GM18505 (cell line): ENCODE data around the gene SPRR4.

Source experiments
- ATAC-seq: cut with Tn5 transposase; IDR thresholded peaks from one replicate; pipeline ENCODE4 v1.9.1; 2021; ENCODE audit not compliant: unreplicated experiment
- POLR2A ChIP-seq: IDR thresholded peaks from 4 replicates; pipeline ENCODE4 v1.6.1; 2011; ENCODE audit warnings: borderline replicate concordance; ENCODE audit not compliant: insufficient read depth, insufficient read length; ENCODE audit errors: extremely low read depth

The SPRR4 gene, protein sequence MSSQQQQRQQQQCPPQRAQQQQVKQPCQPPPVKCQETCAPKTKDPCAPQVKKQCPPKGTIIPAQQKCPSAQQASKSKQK

DNA sequence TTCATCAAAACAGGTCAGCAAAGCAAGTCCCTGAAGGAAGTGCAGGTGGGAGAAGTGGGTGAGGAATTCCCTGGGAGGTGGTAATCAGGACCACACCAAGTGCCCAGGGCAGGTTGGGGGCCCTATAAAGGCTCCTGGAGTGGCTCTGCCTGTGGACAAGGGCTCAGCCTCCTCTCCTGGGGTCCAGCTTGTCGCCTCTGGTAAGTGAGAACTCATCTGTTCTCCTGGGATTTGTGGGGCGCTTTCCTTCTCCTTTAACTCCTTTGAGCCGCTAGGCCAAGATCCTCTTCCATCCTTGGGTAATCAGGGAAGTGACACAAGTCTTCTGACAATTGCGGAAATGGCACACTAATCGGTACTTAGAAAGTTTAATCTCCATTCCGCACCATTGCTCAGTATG lies at the start of gene SPRR4:
Gene SPRR4, plus strand, starts transcription at position 154 of the 400 bp plus-strand sequence. CDS start 1,243 bp downstream, outside the sequence.
- no peak for TF ChIP-seq POLR2A
- no peak for ATAC-seq

DNA sequence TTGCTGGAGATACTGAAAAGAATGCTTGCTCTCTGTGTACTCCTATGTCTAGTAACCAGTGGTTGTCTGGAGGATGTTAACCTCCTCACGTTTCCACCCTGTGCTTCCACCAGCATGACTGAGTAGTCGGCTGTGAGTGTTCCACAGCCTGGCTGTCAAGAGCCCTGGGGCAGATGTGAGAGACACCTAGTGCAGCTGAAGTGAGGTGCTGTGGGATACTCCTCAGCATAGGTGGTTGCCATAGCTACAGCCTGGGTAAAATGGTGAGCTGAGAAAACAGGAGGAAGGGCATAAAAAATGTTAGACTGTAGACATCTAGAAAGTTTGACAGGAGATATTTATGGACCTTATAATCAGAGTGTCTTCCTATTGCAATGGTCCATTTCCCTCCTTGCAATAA lies 46.3 kb upstream of the SPRR4 start:
- ATAC-seq = no peak

DNA sequence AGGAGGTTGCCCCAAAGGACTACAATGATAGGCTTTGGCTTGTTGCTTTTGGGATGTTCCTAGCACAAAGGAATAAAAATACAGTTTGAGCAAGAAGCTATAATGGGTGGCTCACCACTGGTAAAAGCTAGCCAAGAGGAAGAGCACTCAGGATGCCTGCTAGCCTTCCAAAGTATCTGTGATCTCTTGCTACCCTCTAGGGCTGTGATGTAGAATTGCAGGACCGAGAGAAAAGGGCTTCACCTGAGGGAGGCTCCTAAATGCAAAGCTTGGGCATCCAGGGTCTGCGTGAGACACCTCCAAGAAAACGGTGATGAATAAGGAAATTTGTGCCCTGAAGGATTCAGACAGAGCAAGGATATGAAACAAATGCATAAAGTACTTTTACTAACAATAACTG lies 44.4 kb upstream of the SPRR4 start:
- TF ChIP-seq POLR2A = no peak
- no peak for ATAC-seq

More for the DNA sequence above, 46.3 kb upstream of the SPRR4 start:
- TF ChIP-seq POLR2A = no peak

DNA sequence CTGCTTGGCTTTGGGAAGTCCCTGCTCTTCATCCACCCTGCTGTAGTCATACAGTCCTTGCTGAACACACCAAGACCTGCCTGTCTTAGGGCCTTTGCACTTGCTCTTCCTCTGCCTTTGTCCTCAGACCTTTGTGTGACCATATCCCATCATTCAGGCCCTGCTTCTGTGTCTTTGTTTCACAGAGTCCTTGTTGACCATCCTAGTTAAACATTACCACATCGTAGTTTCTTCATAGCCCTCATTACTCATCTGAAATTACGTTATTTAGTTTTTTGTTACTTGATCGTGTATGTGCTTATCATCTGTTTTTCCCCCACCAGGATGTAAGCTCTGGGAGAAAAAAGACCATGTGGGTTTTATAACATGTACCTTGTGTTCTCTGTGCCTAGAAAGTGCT lies 41.8 kb upstream of the SPRR4 start:
- TF ChIP-seq POLR2A = no peak

DNA sequence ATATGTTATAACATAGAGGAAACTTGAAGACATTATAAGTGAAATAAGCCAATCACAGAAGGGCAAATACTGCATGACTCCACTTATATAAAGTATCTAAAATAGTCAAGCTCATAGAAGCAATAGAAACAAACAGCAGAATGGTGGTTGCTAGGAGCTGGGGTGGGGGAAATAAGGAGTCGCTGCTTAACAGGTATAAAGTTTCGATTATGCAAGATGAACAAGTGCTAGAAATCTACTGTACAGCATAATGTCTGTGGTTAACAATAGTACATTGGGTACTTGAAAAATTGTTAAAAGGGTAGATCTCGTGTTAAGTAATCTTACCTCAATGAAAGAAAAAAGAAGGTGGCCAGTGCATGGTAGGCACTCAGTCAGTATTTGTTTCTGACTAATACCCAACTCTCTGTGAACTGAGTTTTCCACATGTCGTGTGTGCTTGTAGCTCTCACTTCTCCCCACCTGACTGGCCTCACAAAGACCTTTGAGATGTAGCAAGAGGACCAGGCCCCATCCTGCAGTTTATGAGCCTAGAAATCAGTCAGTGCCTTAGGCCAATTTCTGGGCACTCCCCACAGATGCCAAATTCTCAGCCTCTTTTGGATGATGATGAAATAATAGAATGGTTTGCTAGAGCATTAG lies 38.2 kb upstream of the SPRR4 start:
- no peak for TF ChIP-seq POLR2A
- no peak for ATAC-seq

More for the DNA sequence above, 41.8 kb upstream of the SPRR4 start:
- no peak for ATAC-seq

DNA sequence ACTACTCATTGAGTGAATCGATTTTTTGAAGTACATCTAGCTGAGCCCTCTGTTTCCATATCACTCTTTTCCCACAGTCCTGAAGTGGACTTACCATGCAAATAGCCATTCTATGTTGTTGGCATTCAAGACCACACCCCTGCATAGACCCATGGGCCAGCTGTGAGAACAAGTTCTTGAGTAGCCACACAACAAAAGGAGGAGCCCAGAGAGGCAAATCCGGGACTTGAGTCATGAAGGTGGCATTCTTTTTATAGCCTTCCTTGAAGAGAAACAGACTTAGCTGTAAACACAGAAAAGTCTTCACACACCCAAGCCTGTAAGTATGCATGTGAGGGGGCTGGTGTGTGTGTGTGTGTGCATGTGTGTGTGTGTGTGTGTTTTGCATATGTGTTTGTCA lies 37.3 kb upstream of the SPRR4 start:
- TF ChIP-seq POLR2A = no peak
- no peak for ATAC-seq

DNA sequence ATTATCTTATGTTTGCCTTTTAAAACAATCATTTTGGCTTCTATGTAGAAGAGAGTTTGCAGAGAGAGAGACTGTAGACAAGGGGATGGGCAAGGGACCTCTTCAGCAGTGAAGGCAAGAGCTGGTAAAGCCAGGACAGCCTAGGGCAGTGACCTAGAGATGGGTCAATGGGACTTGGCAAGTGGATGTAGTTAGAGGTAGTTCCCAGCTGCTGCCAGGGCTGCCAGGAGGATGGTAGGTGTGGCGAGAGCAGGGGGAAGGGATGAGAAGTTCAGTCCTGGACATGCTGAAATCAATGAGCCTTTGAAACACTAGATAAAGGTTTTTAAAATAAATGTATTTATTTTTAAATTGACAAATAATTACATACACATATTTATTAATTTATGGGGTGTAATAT lies 29.8 kb upstream of the SPRR4 start:
- no peak for TF ChIP-seq POLR2A
- no peak for ATAC-seq

DNA sequence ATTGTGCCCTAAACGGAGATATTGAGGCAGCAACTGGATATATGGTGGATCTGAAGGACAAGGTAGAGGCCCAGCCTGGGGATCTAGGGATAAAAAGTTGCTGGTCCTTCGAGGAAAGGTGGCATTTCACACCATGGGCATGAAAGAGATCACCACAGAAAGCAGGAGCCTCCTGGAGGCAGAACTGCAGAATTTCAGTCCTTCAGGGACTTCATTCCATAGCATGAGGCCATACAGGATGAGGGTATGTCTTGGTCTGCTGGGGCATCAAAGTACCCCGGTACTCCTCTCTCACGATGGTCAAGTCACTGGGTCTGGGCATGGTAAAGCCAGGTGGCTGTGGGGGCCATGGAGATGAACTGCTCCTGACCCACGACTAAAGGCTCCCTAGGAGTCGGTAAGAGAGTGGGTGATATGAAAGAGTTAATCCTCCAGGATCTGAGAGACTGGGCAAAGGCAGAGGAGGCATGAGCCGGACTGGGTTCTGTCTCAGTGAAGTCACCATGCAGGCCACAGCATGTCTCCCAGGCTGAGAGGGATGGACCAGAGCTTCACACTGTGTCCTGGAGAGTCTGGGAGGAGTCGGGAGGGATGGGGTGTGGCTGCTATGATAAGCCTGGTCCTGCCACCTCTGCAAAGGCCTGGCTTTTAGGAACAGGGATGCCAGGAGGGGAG lies 29.3 kb upstream of the SPRR4 start:
- no peak for ATAC-seq
- TF ChIP-seq POLR2A = no peak

DNA sequence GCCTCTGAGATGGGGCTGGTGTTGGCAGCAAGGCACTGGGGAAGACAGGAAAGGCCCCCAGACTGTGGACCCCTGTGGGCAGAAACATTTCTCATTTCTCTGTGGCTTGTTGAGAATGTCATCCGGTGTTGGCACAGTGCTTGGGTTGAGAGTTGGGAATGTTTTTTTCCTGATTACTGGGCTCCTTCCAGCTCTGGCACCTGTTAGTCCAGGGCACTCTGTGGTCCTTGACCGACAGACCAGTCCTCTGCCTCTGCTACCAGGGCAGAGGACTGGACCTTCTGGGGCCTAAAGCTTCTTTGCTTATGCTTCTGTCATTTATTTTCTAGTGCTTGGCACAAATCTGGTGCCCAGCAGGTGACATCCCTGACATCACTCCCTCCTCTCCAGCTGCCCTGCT lies 28.3 kb upstream of the SPRR4 start:
- ATAC-seq = no peak
- TF ChIP-seq POLR2A = no peak

DNA sequence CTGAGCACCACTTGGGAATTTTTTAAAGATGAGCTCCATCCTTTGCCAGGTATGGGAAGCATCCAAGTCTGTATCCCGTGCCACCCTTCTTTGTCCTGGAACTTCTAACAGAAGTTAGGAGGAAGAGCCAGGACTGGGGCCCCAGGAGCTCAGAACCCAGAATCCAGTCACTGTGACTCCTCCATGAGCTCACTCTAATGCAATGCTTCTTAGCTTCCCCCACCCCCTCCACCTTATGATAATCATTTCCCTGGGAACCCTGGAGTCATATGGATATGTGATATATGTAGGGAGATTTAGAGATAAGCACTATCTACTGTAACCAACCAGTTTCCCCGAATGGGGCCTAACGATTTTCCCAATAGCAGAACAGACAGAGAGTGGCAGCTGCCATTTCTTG lies 24.2 kb upstream of the SPRR4 start:
- TF ChIP-seq POLR2A = no peak
- ATAC-seq = no peak

DNA sequence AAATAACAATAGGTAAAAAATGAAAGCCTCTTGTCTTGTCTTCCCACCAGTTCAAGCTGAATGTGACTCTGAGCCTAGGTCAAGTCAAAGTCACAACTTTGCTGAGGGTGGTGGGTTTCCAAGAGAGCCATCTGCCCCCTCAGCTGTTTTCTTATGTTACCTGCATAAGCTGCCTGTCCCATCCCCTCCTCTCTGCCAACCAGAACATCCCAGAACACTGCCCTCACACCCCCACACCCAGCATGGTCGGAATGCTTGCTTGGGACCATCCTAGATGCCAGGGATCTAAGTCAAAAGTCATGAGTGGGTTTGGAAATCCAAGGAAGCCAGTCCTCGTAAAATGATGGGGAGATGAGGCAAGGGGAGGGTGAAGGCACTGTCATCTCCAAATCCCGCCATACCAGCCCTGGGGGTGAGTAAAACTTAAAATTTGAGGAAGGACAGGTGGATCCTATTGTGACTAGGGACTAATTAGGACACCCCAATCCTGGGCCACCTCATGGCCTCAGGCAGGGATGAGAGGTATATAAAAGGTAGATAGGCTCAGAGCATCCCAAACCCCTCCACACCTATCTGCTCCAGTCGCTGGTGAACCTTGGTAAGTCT lies 23.7 kb upstream of the SPRR4 start, which contains the start of gene SPRR5:
Gene SPRR5, plus strand, starts transcription at position 556 of the 606 bp plus-strand sequence. CDS start 1,349 bp downstream, outside the sequence.
- no peak for TF ChIP-seq POLR2A
- no peak for ATAC-seq

DNA sequence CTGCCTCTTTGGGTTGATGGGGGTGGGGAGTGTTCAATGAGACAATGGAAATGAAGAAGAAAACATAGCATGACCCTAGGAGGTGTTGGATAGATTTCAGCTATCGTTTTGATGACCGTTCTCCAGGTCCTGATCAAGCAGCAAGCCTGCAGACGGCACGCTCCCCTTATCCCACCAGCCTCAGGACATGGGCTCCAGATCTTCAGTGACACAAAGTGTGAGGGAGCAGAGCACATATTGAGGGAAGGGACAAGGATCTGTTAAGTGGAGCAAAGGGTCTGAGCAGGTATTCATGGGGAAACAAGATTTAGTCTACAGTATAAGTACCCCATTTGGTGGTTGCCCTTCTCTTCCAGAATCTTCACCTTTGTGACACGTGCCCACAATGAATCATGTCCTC lies 18.7 kb upstream of the SPRR4 start:
- TF ChIP-seq POLR2A = no peak
- ATAC-seq = no peak

DNA sequence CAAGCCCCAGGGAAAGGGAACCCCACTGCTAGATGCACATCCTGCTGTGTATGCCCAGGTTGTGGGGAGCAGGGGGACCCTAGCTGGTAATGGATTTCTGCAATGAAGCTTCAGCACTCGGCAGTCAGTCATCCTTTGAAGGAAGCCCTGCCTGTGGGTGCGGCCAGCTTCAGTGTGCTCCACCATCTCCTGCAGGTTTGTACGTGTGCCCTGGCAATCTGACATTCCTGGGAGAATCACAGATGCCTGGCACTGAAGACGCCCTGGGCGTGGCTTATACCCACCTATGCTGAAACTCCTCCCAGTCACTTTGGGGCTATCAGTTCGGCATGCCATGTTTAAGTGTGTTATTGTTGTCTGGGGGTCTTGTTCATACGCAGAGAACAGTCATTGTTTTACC lies 16.7 kb upstream of the SPRR4 start:
- no peak for ATAC-seq
- TF ChIP-seq POLR2A = no peak

DNA sequence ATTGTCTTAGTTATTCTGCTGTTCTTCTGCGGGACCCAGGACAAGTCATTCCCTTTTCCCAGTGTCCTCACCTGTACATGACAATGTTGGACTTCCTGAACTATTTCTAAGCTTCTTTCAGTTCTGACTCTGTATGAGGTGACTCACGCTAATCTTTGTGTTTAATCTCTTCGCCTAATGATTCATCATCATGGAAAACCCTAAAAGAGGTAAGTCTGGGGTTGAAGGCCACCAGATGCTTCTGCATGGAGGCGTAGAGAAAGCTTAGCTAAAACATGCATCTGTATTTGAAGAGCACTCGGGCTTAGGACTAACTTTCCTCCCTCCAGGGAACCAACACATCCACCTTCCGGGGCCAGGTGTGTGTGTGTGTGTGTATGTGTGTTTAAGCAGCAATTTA lies 16.0 kb upstream of the SPRR4 start:
- no peak for TF ChIP-seq POLR2A
- ATAC-seq = no peak

DNA sequence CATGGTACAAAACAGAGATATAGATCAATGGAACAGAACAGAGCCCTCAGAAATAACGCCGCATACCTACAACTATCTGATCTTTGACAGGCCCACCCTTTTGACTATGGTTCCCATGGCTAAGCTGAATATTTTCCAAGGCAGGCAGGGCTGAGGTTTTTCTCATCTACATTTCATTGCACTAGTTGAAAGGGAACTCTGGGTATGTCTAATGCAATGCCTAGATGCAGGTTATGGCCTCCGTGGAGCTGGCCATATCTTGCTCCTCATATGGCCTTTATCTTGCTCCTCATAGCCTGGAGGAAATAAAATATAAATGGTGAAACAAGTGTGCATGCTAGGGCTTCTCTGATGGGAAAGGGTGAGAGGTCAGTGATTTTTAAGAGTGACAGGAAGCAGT lies 12.9 kb upstream of the SPRR4 start:
- ATAC-seq = no peak
- TF ChIP-seq POLR2A = no peak

DNA sequence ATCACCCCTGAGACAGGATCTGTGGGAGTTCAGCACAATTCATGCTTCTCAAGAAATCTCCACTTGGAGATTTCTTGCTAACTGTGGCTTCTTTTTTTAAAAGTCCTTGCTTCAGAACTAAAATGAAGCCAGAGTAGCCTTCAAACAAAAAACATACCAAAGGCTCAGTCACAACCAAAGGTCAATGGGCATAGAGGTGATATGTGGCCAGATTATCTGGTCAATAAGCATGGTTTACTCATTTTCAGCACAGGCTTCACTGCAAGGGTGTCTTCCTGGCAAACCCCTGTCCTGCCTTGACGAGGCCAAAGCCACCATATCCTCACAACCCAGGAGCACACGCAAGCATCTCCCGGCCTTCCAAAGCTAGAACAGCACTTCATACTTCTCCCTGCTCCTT lies 11.2 kb upstream of the SPRR4 start:
- ATAC-seq = no peak
- TF ChIP-seq POLR2A = no peak
